ENCODE data around the gene USP27X.

Gene USP27X

GRCh38 chrX:49896951-49897350 is 17.7 kb downstream of the USP27X start:
- no peak for TF ChIP-seq CTCF (IDR thresholded peaks at IDR 0.05; ENCODE audit: insufficient read depth, low read length, missing control alignments)
- POLR2A ChIA-PET = no interaction called here
- no peak overlapping the region for H3K4me3 ChIP-seq (ENCODE audit: low read depth, low read length)
- CTCF ChIA-PET = interaction anchor here (1.0 to 1.1 kb wide), 2 partner anchors 12 to 184 kb away, joined by 3 to 4 read pairs; no protein-coding TSS in a partner anchor
- no peak for DNase-seq (ENCODE audit: low read depth, low spot score)

- CTCF ChIA-PET = interaction anchor here (0.9 to 1.1 kb wide), 2 partner anchors 9 to 12 kb away, joined by 3 read pairs; no protein-coding TSS in a partner anchor
Measured at GRCh38 chrX:49901048-49901447, 21.8 kb downstream of the USP27X start.

GRCh38 chrX:49910344-49910743 is 31.1 kb downstream of the USP27X start:
- POLR2A ChIA-PET = no interaction called here
- no peak for DNase-seq (ENCODE audit: low read depth, low spot score)
- CTCF ChIA-PET = interaction anchor here (1.1 kb wide), 1 partner anchor 9 kb away, joined by 3 read pairs; no protein-coding TSS in a partner anchor
- no peak for TF ChIP-seq CTCF (IDR thresholded peaks at IDR 0.05; ENCODE audit: insufficient read depth, low read length, missing control alignments)
- no peak overlapping the region for H3K4me3 ChIP-seq (ENCODE audit: low read depth, low read length)

More at GRCh38 chrX:49901048-49901447, 21.8 kb downstream of the USP27X start:
- POLR2A ChIA-PET = no interaction called here
- TF ChIP-seq CTCF (IDR thresholded peaks at IDR 0.05; ENCODE audit: insufficient read depth, low read length, missing control alignments) = no peak
- H3K4me3 ChIP-seq (ENCODE audit: low read depth, low read length) = no peak overlapping the region
- no peak for DNase-seq (ENCODE audit: low read depth, low spot score)

- ChIA-PET CTCF (interaction anchor here (2.2 kb wide), 1 partner anchor 10 kb away, joined by 7 read pairs; the partner anchor contains the start of gene CLCN5), POLR2A (no interaction called here)
- no peak for TF ChIP-seq CTCF (IDR thresholded peaks at IDR 0.05; ENCODE audit: insufficient read depth, low read length, missing control alignments)
- DNase-seq (ENCODE audit: low read depth, low spot score) = no peak
- no peak overlapping the region for H3K4me3 ChIP-seq (ENCODE audit: low read depth, low read length)
Measured at GRCh38 chrX:49912086-49912485, 32.8 kb downstream of the USP27X start.

GRCh38 chrX:49912861-49913260 is 33.6 kb downstream of the USP27X start:
- ChIA-PET CTCF (interaction anchor here (1.0 to 2.2 kb wide), 3 partner anchors 9 to 30 kb away, joined by 3 to 7 read pairs (median 3); partner anchors contain the start of gene CLCN5), POLR2A (no interaction called here)
- DNase-seq (ENCODE audit: low read depth, low spot score) = no peak
- TF ChIP-seq CTCF (IDR thresholded peaks at IDR 0.05; ENCODE audit: insufficient read depth, low read length, missing control alignments) = no peak
- H3K4me3 ChIP-seq (ENCODE audit: low read depth, low read length) = no peak overlapping the region

- CTCF ChIA-PET = interaction anchor here (1.0 to 2.9 kb wide), 12 partner anchors 10 to 666 kb away, joined by 3 to 18 read pairs (median 5); partner anchors contain the start of gene CCNB3
- no peak for DNase-seq (ENCODE audit: low read depth, low spot score)
- peak; percentile 74 for TF ChIP-seq CTCF (IDR thresholded peaks at IDR 0.05; ENCODE audit: insufficient read depth, low read length, missing control alignments)
- POLR2A ChIA-PET = interaction anchor here (0.7 kb wide), 1 partner anchor 289 kb away, joined by 3 read pairs; no protein-coding TSS in a partner anchor
- no peak overlapping the region for H3K4me3 ChIP-seq (ENCODE audit: low read depth, low read length)
Measured at GRCh38 chrX:49915361-49916222, 36.3 kb downstream of the USP27X start.

Data from AG04449 (cell line).